HG03442 (cell line): ENCODE measurements around the gene SPTBN2.
A peak's percentile ranks its signal among the peaks of the same experiment; 100 is the strongest.

ENCODE experiments used
- ATAC-seq: cut with Tn5 transposase; IDR thresholded peaks from one replicate; pipeline ENCODE4 v1.9.1; 2021; ENCODE audit warnings: mild to moderate bottlenecking, moderate library complexity; ENCODE audit not compliant: unreplicated experiment

SPTBN2 gene

DNA sequence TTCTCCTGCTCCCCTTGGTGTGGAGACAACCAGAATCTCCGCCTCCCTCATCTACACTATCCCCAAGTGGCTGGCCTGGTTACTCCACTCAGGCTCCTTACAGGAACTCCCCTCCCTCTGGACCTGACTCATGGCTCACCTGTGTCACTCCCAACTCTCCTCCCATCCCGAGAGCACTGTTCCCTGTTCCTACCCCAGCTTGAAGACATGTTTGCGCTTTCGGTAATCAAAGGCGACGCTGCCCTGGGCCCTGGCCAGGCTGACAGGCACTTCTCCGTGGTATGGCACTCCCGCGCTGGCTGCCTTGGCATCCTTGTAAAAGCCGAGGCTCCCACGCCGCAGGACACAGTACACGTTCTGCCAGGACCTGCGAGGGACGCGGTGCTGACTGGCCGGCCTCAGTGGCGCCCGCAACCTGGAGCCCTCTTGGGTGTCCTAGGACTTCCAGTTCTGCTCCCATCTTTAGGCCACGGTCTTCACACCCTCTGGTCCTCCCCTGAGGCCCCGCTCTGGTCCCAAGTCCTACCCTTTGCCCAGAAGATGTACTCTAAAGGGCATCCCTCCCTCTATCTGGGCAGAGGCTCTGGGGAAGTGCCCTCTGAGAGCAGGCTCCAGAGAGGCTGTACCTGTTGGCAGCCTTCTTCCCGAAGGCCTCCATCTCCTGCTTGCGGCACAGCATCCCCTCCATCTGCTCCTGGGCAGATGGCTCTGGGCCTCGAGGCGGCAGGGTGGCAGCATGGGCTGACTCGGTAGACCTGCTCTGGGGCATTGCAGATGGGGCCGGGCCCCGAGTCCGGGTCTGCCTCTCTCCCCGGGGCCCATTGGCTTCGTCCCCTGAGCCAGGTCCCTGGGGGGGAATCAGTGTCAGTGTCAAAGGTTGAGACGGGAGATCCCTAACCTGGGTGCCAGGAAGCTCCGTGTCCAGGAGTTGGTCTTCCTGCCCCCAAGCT lies 41.9 kb downstream of the SPTBN2 start:
- ATAC-seq, result no peak

DNA sequence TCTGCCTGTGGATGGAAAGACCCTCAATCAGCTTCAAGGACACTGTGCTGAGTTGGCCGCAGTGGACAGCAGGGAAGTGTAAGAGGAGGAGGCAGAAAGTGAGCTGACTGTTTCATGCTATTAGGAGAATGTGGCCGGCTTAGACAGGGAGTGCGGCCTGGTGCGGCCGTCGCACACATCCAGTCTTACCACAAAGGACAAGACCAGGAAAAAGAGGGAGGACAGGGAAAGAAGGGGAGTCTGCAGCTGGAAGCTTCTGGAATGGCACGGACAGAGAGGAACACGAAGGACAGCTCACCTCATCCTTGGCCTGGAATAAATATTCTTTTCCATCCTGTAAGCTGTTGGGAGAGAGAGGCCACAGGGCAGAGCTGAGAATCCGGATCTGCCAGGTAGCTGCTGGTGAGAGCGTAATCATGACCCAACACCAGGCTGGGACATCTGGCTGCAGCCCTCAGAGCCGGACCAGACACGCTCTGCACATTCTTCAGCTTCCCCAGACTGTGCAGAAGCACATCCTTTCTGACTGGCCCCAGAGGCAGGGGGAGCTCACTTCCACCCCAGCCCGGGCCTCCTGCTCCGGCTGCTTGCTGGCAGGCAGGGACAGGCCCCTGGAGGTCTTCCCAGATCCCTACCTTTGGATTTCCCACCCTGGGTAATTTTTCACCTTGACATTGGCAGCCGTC lies 42.8 kb downstream of the SPTBN2 start:
- no peak for ATAC-seq

DNA sequence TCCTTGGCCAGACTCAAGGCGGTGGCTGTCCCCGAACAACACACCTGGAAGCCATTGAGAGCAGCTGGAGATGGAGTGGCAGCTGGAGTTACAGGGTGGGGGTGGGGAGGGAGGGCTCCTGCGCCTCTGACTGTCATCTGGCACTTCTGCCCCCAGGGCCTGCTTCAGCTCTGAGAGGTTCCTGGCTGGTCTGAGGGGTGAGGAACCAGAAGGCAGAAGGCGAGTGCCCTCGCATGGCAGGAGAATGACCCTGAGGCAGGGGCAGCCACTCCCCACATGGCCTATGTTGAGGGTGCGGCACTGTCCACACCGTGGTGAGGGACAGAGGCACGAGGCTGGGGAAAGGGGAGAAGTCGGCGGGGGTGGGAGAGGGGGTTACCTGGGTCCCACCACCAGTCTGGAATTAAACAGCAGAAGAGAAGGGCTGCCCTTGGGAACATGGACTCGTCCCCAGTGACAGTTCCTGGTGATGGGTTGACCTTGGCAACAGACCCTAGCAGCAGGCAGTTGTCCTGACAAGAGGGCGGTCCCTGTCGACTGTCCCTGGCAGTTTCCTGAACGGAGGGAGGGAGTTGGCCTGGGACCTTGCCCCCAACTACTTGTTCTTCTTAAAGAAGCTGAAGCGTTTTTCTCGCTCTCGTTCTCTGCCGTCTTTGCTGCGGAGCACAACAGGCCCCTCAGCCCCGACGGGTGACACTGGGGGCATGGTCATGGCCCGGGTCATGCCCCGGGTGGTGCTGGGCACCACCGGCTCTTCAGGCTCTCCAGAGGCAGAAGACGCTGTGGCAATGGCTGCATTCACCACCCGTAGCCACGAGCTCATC lies 43.5 kb downstream of the SPTBN2 start:
- no peak for ATAC-seq

DNA sequence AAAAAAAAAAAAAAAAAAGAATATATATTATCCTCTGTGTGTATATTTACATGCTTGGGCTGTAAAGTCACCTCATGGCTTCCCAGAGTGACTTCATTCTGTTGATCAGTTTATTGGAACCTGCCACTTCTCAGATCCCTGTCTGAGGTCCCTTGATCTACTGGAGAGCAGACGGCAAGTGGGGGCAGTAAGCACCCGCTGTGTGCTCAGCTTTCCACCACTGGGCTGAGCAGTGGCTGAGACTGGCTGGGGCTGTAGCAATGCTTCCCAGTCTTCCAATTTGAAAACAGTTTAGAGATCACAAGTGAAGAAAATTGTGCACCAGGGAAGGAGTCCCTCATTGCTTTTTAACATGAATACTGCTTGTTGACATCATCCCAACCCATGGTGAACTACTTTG lies 44.4 kb downstream of the SPTBN2 start:
- ATAC-seq, result no peak

DNA sequence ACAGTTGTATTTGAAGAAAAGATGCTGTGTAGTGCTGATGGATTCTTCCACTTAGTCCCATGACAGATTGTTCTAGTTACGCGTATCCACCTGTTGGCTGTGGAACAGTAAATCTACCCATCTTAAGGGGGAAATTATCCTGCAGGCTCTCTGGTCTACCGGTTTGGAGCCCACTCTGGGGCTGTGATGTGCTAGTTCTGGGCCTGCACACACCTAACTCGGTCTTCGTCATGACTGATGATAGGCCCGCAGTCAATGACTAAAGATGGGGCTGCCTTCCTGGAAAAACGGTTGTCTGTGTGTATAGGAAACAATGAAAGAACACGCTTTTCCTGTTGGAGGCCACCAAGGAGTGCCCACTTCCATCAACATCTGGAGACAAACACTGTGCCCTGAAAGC lies 45.1 kb downstream of the SPTBN2 start:
- no peak for ATAC-seq

DNA sequence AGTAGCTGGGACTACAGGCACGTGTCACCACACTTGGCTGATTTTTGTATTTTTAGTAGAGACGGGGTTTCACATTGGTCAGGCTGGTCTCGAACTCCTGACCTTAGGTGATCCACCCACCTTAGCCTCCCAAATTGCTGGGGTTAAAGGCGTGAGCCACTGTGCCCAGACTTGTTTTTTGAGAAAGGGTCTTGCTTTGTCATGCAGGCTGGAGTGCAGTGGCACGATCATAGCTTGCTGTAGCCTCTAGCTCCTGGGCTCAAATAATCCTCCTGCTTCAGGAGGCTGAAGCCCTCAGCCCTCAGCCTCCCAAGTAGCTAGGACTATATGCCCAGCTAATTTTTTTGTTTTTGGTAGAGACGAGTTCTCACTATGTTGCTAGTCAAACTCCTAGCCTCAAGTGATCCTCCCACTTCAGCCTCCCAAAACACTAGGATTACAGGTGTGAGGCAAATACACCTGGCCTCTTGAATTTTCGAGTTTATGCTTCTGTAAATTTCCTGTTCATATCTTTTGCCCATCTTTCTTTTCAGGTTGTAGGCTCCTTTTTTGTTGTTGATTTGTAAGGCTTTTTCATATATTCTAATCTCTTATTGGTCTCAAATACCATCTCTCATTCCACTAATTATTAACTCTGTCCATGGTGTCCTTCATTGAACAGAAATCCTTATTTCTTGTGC lies 47.9 kb downstream of the SPTBN2 start:
- ATAC-seq, result no peak

DNA sequence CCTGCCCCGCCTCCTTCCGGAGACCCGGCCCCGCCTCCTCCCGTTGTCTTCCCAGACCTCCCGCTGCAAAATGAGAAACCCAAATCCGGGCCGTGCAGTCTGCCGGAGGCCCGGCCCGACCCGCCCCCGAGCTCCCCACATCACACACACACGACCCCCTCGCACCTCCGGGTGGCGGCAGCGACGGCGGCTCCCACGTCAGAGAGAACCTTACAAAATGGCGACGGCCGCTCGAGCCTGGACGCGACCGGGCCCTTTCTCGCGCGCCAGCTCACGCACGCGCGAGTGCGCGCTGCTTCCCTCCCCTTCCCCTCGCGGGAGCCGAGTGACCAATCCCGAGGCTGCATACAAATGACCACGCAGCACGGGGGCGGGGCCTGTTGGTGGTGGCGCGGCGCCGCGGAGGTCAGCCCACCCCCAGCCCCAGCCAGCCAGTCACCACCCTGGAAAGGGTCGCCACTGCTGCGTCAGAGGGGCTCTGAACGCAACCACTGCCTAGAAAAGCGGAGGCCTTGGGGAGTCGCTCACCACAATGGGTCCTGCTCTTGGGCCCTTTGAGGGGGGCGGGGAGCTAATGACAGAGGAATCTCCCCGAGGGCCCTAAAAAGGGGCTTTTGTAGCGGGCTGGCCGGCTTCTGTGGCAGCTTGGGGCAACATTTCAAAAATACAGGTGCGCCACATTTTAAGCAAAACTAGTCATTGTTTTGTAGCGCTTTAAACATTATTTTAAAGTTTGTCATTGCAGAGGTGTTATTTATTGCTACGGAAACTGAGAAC lies 51.2 kb downstream of the SPTBN2 start, which contains the start of gene RBM4B:
Gene RBM4B, minus strand, starts transcription at position 289 of the 777 bp plus-strand sequence. CDS start 808 bp downstream, outside the sequence.
- peak; percentile 78 for ATAC-seq

DNA sequence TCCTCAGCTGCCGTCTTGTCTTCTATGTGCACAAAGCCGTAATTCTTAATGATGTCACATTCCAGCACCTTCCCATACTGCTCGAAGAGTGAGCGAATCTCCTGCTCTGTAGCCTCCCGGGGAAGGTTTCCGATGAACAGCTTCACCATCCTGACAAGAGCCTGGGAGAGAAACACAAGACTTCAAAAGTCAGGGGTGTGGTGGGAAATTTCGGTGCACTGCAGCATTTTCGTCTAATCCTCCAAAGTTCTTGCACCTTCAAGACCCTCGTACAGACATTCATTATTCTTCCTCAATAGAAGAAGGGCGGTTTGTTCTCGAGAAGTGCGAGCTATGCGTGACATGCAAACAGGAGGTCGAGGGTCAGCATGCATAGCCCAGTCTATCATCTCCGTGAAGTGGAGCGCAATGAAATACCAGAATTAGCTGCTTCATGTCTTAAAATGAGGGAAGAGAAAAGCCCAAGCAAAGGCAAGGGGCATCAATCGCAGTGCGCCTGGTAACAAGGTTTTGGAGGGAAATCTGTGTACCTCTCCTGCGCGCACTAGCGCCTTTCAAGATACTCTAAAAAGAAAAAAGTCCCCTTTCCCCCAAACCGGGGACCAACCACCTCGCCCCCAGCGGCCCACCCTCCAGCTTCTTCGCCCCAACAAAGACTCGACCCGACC lies 52.0 kb downstream of the SPTBN2 start:
- ATAC-seq, result no peak

DNA sequence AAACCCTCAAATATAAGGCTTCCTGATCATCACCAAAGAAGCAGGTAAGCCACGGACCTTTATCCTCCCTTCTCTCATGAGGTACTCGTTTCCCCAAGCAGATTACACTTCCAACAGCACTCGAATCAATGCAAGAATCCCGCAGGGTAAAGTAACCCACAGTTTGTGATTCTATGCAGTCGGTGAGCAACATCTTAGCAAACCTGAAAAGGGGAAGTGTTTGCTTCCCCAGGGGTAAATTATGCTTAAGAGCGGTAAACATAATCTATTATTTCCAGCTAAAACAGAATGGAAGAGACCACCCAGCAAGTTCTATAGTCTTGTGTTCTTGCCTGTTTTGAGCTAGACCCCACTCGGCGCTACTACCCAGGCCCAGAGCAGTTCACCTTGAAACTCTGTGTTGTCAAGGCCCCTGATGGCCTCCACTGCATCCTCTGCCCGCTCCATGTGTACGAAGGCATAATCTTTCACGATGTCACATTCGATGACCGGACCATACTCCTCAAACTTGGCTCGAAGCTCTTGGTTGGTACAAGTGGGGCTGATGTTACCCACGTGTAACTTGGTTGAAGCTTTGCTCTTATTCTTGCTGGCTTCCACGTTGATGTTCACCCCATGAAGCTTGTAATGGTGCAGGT lies 52.6 kb downstream of the SPTBN2 start:
- no peak for ATAC-seq

DNA sequence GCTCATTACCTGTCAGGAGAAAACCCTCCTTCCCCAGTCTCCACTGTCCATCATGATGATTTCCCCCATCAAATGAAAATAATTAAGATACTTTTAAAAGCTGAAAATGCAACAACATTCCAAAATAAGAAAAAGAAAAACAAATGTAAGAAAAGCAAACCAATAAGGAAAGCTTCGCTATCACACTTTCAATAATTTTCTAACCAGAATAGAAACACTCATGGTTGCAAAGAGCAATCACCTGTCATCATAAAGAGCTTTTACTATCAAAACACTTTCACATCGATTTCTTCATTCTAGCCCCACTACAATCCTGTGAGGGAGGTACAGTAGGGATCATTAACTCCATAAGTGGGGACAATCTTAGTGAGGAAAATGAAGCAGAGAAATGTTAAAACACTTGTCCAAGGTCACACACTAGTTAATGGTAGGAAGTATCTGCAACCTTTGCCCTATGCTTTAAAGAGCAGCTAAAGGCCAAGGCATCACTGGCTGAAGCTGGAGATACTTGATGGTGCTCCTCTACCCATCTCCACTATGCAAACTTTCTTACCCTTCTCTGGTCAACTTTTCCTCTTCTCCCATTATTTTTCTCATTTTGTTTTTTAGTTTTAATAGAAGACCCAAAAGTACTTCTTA lies 53.9 kb downstream of the SPTBN2 start:
- ATAC-seq, result no peak

DNA sequence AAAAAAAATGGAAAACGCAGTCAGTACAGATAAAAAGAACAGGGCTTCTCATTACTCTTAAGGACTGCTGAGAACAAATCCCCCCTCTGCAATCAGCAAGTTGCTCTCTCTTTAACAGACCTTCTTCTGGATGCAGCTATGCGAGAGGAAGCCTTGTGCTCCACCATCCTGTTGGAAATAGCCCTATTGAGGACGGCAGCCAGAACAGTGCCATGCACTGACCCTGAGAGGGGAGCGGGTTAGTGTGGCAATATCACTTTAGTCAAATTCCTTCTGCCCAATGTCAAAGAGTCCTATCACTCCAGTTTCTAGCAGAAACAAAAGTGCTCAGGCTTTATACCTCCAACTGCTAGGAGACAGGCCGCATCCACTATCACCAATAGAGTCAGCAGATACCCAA lies 58.2 kb downstream of the SPTBN2 start:
- no peak for ATAC-seq

DNA sequence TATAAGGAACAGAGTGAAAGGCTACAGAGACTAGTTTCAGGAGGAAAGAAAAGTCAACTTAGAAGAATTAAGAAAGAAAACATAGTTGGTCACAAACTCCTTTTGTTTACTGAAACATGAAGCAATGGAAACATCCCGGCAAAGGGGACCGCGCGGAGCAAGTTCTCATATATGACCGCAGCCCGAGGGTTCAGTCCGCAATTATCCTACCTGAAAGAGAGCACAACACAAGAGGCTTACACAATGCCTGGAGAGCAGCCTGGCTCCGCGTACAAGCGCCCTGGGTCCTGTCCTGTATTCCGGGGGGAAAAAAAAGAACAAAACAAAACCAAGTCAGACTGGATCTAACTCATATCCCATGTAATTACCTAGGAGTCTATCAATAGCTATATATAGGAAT lies 63.6 kb downstream of the SPTBN2 start:
- ATAC-seq, result no peak

DNA sequence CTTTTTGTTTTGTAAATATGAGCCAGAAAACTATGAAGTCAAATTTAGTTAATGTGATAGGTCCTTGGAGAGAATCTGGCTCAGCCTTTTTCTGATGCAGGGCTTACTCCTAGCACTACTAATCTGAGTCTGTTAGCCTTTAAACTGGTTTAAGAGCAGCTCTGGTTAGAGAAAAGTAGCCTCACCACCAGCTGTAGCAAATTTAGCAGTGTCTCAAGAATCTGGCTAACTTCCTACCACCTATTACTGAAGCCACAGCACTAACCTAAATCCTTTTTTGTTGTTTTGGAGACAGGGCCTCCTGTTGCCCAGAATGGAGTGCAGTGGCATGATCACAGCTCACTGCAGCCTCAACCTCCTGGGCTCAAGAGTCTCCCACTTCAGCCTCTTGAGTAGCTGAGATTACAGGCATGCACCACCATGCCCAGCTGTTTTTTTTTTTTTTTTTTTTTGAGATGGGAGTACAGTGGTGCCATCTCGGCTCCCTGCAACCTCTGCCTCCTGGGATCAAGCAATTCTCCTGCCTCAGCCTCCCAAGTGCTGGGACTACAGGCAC lies 65.2 kb downstream of the SPTBN2 start:
- ATAC-seq, result no peak

DNA sequence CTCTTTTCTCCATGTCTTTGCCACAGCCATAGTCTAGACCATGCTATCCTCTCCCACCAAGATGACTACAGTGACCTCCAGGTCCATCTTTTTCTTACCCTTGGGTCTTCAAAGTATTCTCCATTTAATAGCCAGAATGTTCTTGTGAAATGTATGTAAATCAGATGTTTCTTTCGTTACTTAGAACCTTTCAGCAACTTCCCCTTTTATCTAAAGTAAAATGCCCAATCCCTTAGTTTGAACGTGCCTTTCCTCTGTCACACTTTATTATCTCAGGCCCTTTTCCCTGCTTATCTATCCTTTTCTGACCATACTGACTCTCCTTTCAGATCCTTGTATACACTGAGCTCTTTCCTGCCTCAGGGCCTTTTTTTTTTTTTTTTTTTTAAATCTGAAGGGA lies 69.3 kb downstream of the SPTBN2 start:
- no peak for ATAC-seq

DNA sequence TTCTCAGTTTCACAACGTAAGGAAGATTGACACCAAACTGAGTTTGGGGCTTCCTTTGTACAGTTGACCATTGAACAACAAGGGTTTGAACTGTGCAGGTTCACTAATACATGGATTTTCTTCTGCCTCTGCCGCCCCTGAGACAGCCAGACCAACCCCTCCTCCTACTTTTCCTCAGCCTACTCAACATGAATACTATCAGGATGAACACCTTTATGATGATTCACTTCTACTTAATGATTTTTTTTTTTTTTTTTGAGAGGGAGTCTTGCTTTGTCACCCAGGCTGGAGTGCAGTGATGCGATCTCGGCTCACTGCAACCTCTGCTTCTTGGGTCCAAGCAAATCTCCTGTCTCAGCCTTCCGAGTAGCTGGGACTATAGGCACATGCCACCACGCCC lies 75.9 kb downstream of the SPTBN2 start:
- no peak for ATAC-seq

DNA sequence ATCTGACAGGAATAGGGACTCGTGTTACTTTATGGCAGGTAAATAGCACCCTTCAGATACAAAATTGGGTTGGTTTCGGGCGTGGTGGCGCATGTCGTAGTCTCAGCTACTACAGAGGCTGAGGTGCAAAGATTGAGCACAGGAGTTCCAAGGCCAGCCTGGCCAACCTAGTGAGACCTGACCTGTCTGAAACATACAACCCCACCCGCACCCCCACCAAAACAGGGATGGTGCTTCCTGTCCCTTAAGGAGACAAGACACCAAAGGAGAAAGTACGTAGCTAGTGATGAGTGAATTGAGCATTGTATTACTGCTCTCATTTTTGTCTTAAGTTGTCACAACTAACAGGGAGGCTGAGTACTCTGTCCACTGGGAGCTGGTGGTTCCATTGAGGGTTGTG lies 76.4 kb downstream of the SPTBN2 start:
- no peak for ATAC-seq

DNA sequence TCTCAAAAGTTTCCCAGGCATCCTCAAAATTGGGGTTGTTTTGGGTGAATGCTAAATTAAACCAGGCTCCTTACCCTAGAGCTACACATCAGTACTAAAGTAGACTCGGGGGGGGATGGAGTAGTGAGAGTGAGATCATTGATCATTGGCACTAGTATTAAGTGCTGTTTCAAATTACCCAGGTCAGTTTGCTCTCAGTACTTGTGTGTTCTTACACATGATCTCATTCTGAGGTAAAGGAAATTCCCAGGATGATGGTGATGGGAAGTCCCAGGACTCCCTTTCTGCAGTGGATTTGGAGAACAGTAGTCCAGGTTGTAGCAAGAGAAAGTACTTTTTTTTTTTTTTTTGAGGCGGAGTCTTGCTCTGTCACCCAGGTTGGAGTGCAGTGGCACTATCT lies 78.0 kb downstream of the SPTBN2 start:
- ATAC-seq, result no peak

DNA sequence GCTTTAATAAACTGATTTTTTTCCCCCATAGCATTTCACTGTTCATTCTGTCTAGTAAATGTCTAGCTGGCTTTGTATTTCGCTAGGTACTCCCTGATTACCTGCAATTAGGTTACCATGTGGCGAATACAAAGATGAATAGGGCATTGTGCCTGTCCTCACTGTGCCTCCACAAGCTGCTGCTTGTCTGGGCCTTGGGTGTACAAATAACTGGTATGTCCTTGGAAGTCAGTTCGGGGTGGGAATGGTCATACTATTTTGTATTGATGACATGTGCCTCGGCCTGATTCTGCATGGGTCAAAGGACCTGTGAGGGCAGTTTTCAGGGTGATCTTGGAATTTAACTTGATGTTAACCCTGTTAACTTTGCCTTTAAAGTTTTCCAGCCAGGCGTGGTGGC lies 79.1 kb downstream of the SPTBN2 start:
- ATAC-seq, result no peak
